ENCODE measurements around the gene B3GLCT.
"Not testable (repeated sequence)": the region's sequence is repeated elsewhere in the genome, so short reads cannot be mapped to it uniquely, and the experiment has no call there.

B3GLCT gene

DNA sequence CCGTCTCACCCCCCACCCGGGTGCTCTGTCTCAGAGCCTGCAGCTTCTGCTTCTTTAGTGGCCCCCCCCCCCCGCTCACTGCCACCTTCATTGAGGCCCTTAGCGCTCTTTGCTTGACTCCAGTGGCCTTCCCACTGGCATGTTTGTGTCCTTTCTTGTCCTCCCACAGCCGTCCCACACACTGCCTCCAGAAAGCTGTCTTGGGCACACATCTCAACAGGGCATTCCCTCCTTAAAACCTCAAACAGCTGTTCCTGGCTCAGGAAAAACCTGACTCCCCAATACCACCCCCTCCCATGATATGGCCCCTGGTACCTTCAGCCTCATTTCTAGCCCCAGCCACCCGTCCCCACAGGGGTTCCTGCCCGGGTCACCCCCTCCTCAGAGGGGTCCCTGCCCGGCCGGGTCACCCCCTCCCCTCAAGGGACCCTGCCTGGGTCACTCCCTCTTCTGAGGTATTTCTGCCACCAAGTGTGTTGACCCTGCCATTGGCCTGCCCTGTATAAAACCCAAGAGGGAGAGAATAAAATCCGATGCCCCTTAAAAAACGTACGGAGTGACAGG lies 8.9 kb downstream of the B3GLCT start:
- no peak overlapping the region for H3K4me3 ChIP-seq (ENCODE audit: control insufficient read depth, low read depth, low read length)
- TF ChIP-seq, protein P1, sequence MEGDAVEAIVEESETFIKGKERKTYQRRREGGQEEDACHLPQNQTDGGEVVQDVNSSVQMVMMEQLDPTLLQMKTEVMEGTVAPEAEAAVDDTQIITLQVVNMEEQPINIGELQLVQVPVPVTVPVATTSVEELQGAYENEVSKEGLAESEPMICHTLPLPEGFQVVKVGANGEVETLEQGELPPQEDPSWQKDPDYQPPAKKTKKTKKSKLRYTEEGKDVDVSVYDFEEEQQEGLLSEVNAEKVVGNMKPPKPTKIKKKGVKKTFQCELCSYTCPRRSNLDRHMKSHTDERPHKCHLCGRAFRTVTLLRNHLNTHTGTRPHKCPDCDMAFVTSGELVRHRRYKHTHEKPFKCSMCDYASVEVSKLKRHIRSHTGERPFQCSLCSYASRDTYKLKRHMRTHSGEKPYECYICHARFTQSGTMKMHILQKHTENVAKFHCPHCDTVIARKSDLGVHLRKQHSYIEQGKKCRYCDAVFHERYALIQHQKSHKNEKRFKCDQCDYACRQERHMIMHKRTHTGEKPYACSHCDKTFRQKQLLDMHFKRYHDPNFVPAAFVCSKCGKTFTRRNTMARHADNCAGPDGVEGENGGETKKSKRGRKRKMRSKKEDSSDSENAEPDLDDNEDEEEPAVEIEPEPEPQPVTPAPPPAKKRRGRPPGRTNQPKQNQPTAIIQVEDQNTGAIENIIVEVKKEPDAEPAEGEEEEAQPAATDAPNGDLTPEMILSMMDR (IDR thresholded peaks at IDR 0.05; ENCODE audit: control insufficient read depth, insufficient read depth, low read depth, low read length, missing control alignments): no peak
- no peak for DNase-seq (ENCODE audit: low read depth)

DNA sequence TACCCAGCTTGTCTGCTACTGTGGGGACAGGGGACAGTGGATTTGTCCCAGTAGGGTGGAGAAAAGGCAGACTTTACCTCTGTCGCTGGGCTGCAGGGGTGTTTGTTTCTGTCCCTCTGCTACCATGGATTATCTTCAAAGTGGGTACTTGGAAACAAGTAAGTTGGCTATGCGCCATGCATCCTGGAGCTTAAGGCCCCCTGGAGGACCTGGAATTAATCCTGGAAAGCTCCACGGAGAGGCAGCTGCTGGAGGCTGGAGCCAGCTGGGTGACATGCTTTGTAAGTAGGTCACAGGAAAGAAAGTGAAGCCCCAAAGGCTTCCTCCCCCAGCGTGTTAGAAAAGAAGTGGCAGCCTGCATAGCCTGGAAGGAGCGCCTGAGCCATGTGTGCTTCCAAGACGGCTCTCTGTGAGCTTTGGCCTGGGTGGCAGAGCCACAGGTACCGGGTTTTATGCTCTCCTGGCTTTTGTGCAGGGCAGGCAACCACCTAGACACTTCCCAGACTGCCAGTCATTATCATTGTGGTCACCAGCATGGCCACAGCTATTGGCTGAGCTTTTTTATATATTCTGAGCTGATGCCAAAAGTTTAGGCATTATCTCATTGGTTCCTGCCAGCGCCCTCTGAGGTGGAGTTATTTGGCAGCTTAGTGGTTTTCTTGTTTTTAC lies 9.5 kb downstream of the B3GLCT start:
- H3K4me3 ChIP-seq (ENCODE audit: control insufficient read depth, low read depth, low read length): no peak overlapping the region
- DNase-seq (ENCODE audit: low read depth): no peak
- TF ChIP-seq, protein P1 (IDR thresholded peaks at IDR 0.05; ENCODE audit: control insufficient read depth, insufficient read depth, low read depth, low read length, missing control alignments): no peak

DNA sequence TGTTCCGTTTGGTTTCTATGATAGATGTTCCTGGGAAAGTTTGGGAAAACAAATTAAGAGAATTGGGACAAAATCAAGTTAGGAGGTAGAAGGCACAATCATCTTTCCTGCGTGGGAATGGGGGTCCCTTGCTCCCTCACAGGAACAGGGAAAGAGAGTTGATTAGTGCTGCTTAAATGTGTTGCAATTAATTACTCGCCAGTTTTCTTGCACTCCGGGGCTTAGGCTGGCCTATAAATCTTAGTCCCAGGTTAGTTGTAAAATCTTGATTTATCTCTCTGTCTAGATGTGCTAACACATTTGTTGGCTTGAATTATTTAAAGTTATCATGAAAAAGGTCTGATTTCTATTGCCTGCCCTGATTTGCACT lies 10.1 kb downstream of the B3GLCT start:
- TF ChIP-seq, protein P1 (IDR thresholded peaks at IDR 0.05; ENCODE audit: control insufficient read depth, insufficient read depth, low read depth, low read length, missing control alignments): no peak
- no peak overlapping the region for H3K4me3 ChIP-seq (ENCODE audit: control insufficient read depth, low read depth, low read length)
- DNase-seq (ENCODE audit: low read depth): no peak

DNA sequence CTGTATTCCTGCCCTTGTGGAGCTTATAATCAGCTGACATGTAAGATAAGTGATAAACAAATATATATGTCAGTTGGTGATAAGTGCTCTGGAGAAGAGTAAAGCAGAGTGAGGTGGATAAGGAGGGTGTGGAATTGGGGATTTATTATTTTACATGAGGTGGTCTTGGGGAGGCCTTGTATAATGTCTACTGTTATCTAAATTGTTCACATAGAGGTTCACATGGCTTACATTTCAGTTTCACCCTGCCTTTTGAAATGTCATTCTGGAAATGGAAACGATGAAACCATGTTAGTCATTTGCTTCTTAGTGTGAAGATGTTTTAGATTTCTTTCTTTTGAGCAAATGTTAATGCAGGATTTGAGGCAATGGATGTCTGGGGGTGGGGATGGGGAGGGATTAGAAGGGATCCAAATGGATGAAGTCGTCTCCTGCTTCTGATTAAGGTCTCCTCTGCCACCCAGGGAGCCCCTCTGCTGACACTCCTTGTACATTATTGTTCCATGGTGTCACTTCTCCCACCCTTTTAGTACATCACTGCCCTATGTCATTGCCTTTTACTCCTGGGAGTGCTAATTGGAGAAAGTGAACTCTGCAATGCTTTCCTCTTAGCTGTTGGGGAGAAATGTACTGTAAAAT lies 14.0 kb downstream of the B3GLCT start:
- no peak for DNase-seq (ENCODE audit: low read depth)
- H3K4me3 ChIP-seq (ENCODE audit: control insufficient read depth, low read depth, low read length): no peak overlapping the region
- TF ChIP-seq, protein P1 (IDR thresholded peaks at IDR 0.05; ENCODE audit: control insufficient read depth, insufficient read depth, low read depth, low read length, missing control alignments): no peak

DNA sequence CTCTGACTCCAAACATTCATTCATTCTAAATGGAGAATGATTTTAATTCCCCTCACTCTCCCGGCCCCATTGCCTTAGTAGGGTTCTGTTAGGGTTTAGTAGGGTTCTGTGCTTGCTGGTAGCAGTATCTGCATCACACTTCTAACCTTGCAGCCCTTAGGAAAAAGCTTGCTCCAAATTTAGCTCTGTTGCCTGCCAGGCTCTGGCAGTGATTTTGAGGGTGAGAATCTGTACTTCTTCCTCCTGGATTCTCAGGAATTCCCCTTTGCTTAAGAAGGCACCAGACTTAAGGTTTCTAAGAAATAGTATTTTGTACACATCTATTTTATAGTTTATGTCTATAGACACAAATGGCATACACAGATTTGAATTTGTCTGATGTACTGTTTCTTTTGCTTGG lies 14.7 kb downstream of the B3GLCT start:
- TF ChIP-seq, protein P1 (IDR thresholded peaks at IDR 0.05; ENCODE audit: control insufficient read depth, insufficient read depth, low read depth, low read length, missing control alignments): no peak
- no peak overlapping the region for H3K4me3 ChIP-seq (ENCODE audit: control insufficient read depth, low read depth, low read length)
- DNase-seq (ENCODE audit: low read depth): no peak

DNA sequence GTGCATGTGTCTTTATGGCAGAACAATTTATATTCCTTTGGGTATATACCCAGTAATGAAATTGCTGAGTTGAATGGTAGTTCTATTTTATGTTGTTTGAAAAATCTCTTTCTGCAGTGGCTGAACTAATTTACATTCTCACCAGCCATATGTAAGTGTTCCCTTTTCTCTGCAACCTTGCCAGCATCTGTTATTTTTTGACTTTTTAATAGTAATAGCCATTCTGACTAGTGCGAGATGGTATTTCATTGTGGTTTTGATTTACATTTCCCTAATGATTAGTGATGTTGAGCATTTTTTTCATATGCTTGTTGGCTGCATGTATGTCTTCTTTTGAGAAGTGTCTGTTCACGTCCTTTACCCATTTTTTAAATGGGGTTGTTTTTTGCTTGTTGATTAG lies 17.1 kb downstream of the B3GLCT start:
- not testable (repeated sequence) for DNase-seq (ENCODE audit: low read depth); H3K4me3 ChIP-seq (ENCODE audit: control insufficient read depth, low read depth, low read length)

DNA sequence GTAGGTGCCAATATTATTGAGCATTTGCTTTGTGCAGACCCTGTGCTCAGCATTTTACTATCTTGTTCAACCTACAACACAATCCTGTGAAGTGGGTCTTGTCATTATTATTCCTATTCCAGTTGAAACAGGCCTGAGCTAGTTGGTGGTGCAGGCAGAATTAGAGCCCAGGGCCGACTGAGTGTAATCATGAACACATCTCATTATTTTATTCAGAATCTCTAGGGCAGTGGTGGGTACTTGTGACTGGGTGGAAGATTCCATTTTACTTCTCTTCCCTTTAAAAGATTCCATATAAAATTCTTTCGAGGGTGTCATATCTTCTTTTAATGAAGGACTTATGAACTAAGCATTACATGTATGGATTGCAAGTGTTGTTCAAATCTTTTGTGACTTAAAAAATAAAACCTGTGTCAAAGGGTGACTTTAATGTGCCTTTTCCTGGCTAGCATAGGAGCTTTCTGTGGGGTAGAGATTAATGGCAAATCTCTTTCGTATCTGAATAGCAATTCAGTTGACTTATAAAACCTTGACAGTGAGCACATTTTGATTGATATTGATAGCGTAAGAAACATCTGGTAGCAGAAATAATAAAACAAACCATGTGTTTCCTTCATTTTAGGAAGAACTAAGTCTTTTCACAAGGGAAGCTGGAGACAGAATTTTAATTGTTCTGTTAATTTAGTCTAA lies 20.3 kb downstream of the B3GLCT start:
- no peak for DNase-seq (ENCODE audit: low read depth)
- H3K4me3 ChIP-seq (ENCODE audit: control insufficient read depth, low read depth, low read length): no peak overlapping the region
- TF ChIP-seq, protein P1 (IDR thresholded peaks at IDR 0.05; ENCODE audit: control insufficient read depth, insufficient read depth, low read depth, low read length, missing control alignments): no peak

Measured in AG09309 (cell line).